Tibial nerve (tissue), 4 donors: ENCODE results near the gene FTSJ3. TPM values are rescaled to one million over a fixed set of nuclear protein-coding genes. Genes with fewer than 3 reads are reported as not detected.

Experiments used
- DNase-seq, 2 donors: peaks; one replicate each; pipeline ENCODE4 v3.0.0-alpha.2; 2019; ENCODE audit warnings: low spot score in 2 of 2
- H3K27ac ChIP-seq, 4 donors: fragments of 200-600 bp; sonication (generic) in 3 of 4; one replicate each; pipeline ENCODE4 v1.5.1; 2017 to 2019; ENCODE audit warnings: mild to moderate bottlenecking in 1 of 4
- H3K27me3 ChIP-seq, 2 donors: fragments of 200-600 bp; sonication (generic) in 1 of 2; one replicate each; pipeline versions ENCODE4 v1.5.1 to v1.6.0; 2017 to 2019
- H3K36me3 ChIP-seq, 3 donors: fragments of 200-600 bp; sonication (generic); one replicate each; pipeline ENCODE4 v1.5.1; 2018 to 2019
- H3K4me1 ChIP-seq, 4 donors: fragments of 200-600 bp; sonication (generic) in 3 of 4; one replicate each; pipeline ENCODE4 v1.5.1; 2017 to 2019
- H3K4me3 ChIP-seq, 4 donors: fragments of 200-600 bp; sonication (generic) in 3 of 4; one replicate each; pipeline ENCODE4 v1.5.1; 2017 to 2019; ENCODE audit warnings: mild to moderate bottlenecking in 1 of 4, moderate library complexity in 1 of 4
- H3K9me3 ChIP-seq, 4 donors: fragments of 200-600 bp; sonication (generic) in 3 of 4; one replicate each; pipeline ENCODE4 v1.5.1; 2017 to 2019
- EP300 ChIP-seq, 2 donors: sonication (generic); formaldehyde crosslinking; IDR thresholded peaks; one replicate each; pipeline ENCODE4 v1.6.1; 2017; ENCODE audit warnings: antibody characterized with exemption in 2 of 2, mild to moderate bottlenecking in 1 of 2
- POLR2A ChIP-seq, 2 donors: fragments of 450-650 bp; IDR thresholded peaks; one replicate each; pipeline ENCODE4 v1.6.1; 2017; ENCODE audit warnings: antibody characterized with exemption in 2 of 2, mild to moderate bottlenecking in 2 of 2, moderate library complexity in 2 of 2
- WGBS, 2 donors: methylation state at CpG; one replicate each; pipeline ENCODE4 v1.1.5; 2018; 5-methylcytosine and 5-hydroxymethylcytosine counted together
- total RNA-seq, 4 donors: library from RNA; depleted of rRNA; stranded (reverse); fragments of >200 nt; gene quantifications; one replicate each; pipeline ENCODE4 v1.1.0, GENCODE V29; 2016
- TF ChIP-seq, protein P1 (sequence below), 5 experiments: fragments of 200-600 bp in 3 of 5; fragments of 450-650 bp in 2 of 5; sonication (generic) in 3 of 5; IDR thresholded peaks; one replicate each; pipeline ENCODE4 v1.5.1; 2016 to 2019; ENCODE audit warnings: antibody characterized with exemption in 5 of 5, mild to moderate bottlenecking in 3 of 5, moderate library complexity in 2 of 5

The FTSJ3 gene
- total RNA-seq, 4 donors from 2014 or later, result 32.8 to 69.3 (median 43.2) TPM

DNA sequence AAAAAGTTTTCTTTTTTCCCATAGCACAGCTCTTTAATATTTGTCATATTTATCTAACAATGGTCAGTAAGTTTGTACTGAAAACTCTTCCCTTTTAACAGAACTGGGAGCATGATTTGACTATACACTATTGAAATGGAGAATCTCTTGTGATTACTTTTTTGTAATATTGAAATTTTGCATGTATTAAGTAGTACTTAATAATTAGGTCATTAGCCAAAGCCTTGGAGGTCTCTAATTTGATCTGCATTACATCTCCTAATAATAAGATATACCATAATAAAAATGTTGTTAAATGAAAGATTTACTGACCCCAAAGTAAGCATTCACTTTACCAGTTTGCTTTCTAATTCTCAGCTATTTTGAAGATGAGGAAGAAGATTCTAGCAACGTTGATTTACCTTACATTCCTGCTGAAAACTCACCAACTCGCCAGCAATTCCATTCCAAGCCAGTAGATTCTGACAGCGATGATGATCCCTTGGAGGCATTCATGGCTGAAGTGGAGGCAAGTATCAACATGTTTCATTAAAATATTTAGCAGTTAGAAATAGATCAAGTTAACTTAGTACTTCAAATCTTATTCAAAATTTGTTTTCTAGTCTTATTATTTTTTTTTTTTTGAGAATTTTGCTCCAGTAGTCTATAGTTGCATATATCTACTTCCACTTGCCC lies 35.3 kb downstream of the FTSJ3 start:
- H3K4me3 ChIP-seq, result no peak overlapping the region
- no peak overlapping the region for H3K27ac ChIP-seq
- WGBS, 2 donors, result 86 to 87% methylated on average over 3 of the region's 3 CpGs
- H3K4me1 ChIP-seq, result peaks cover 0 to 3% (median 0%) of the 10 kb centered on the region in 4 donors
- H3K36me3 ChIP-seq, result peaks cover 3 to 99% (median 14%) of the 10 kb centered on the region in 3 donors
- TF ChIP-seq EP300 (IDR thresholded peaks at IDR 0.05), result no peak
- TF ChIP-seq, protein P1, sequence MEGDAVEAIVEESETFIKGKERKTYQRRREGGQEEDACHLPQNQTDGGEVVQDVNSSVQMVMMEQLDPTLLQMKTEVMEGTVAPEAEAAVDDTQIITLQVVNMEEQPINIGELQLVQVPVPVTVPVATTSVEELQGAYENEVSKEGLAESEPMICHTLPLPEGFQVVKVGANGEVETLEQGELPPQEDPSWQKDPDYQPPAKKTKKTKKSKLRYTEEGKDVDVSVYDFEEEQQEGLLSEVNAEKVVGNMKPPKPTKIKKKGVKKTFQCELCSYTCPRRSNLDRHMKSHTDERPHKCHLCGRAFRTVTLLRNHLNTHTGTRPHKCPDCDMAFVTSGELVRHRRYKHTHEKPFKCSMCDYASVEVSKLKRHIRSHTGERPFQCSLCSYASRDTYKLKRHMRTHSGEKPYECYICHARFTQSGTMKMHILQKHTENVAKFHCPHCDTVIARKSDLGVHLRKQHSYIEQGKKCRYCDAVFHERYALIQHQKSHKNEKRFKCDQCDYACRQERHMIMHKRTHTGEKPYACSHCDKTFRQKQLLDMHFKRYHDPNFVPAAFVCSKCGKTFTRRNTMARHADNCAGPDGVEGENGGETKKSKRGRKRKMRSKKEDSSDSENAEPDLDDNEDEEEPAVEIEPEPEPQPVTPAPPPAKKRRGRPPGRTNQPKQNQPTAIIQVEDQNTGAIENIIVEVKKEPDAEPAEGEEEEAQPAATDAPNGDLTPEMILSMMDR (IDR thresholded peaks at IDR 0.05), result no peak
- DNase-seq, result no peak
- H3K27me3 ChIP-seq, result no peaks in the 10 kb centered on the region
- H3K9me3 ChIP-seq, result no peaks in the 10 kb centered on the region

- TF ChIP-seq, protein P1 (IDR thresholded peaks at IDR 0.05), result no peak
- TF ChIP-seq EP300 (IDR thresholded peaks at IDR 0.05) (no peak), POLR2A (IDR thresholded peaks at IDR 0.05) (no peak)
- Histone ChIP-seq H3K9me3 (no peaks in the 10 kb centered on the region), H3K27me3 (no peaks in the 10 kb centered on the region), H3K4me1 (peaks cover 0 to 11% (median 0%) of the 10 kb centered on the region in 4 donors), H3K36me3 (peaks cover 6 to 85% (median 14%) of the 10 kb centered on the region in 3 donors), H3K4me3 (no peak overlapping the region), H3K27ac (no peak overlapping the region)
- DNase-seq, result no peak
- WGBS, 2 donors, result 88 to 91% methylated on average over 6 of the region's 6 CpGs
Observed at GRCh38 chr17:63790057-63790456, 37.4 kb downstream of the FTSJ3 start.

DNA sequence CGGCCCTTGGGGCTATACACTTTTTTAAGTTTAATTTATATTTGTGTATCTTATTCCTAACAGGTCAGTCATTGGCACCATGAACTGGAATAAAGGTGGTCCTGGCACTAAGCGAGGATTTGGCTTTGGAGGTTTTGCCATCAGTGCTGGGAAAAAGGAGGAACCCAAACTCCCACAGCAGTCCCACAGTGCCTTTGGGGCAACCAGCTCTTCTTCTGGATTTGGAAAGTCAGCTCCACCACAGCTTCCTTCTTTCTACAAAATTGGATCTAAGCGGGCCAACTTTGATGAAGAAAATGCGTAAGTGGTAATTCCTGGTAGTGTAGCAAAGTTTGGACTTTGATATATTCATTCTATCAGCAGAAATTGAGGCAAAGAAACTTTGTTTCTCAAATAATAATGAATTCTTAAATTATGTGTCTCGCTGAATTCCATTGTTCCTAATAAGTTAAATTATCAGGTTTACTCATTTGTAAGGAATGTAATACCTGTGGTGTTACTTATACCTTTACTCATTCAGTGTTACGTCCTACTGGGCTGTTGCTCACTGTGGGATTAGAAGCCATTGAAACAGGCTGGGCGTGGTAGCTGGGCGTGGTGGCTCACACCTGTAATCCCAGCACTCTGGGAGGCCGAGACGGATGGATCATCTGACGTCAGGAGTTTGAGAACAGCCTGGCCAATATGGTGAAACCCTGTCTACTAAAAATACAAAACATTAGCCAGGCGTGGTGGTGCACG lies 40.3 kb downstream of the FTSJ3 start:
- H3K9me3 ChIP-seq, result no peaks in the 10 kb centered on the region
- no peak overlapping the region for H3K4me3 ChIP-seq
- H3K4me1 ChIP-seq, result peaks cover 0 to 36% (median 1%) of the 10 kb centered on the region in 4 donors
- peaks cover 6 to 68% (median 9%) of the 10 kb centered on the region in 3 donors for H3K36me3 ChIP-seq
- 95% methylated on average over 13 of the region's 13 CpGs for WGBS, 2 donors
- no peak for TF ChIP-seq EP300 (IDR thresholded peaks at IDR 0.05)
- no peak for TF ChIP-seq POLR2A (IDR thresholded peaks at IDR 0.05)
- TF ChIP-seq, protein P1 (IDR thresholded peaks at IDR 0.05), result no peak
- no peak for DNase-seq
- no peak overlapping the region for H3K27ac ChIP-seq
- H3K27me3 ChIP-seq, result no peaks in the 10 kb centered on the region

DNA sequence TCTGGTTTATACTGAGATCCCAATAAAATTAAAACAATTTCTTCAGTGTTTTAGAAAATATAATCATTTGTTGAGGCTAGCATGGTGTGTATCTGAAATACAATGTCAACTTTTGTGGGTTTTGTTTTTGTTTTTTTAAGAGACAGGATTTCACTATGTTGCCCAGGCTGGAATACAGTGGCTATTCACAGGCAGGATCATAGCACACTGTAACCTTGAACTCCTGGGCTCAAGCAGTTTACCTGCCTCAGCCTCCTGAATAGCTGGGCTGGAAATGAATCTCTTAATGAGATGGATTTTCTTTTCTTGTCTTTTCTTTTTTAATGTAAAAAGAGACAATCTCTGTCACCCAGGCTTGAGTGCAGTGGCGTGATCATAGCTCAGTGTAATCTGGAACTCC lies 41.3 kb downstream of the FTSJ3 start:
- Histone ChIP-seq H3K9me3 (no peaks in the 10 kb centered on the region), H3K36me3 (peaks cover 6 to 67% (median 9%) of the 10 kb centered on the region in 3 donors), H3K4me3 (no peak overlapping the region), H3K4me1 (peaks cover 0 to 43% (median 2%) of the 10 kb centered on the region in 4 donors), H3K27ac (no peak overlapping the region), H3K27me3 (no peaks in the 10 kb centered on the region)
- WGBS, 2 donors, result 100% methylated on average over 1 of the region's 1 CpG
- no peak for DNase-seq
- TF ChIP-seq POLR2A (IDR thresholded peaks at IDR 0.05), result no peak
- TF ChIP-seq, protein P1 (IDR thresholded peaks at IDR 0.05), result no peak
- no peak for TF ChIP-seq EP300 (IDR thresholded peaks at IDR 0.05)

DNA sequence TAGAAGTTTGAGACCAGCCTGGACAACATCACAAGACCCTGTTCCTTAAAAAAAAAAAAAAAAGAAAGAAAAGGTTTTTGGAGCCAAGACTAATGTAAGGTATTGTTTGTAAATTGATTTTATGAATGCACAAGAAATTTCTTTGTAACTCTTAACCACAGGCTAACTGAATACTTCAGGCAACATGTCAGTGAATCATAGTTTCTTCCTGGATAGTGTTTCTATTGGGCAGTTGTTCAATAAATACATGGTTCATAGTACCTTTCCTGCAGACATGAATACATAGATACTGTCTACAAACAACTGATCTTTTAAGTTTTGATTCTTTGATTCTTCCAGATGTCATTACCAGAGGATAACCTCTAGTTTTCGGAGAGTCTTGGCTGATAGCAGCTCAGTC lies 41.9 kb downstream of the FTSJ3 start:
- Histone ChIP-seq H3K4me1 (peaks cover 0 to 49% (median 2%) of the 10 kb centered on the region in 4 donors), H3K4me3 (no peak overlapping the region), H3K27ac (no peak overlapping the region), H3K9me3 (no peaks in the 10 kb centered on the region), H3K27me3 (no peaks in the 10 kb centered on the region), H3K36me3 (peaks cover 6 to 67% (median 9%) of the 10 kb centered on the region in 3 donors)
- 58 to 76% methylated on average over 1 of the region's 1 CpG for WGBS, 2 donors
- no peak for DNase-seq
- TF ChIP-seq POLR2A (IDR thresholded peaks at IDR 0.05), result no peak
- TF ChIP-seq EP300 (IDR thresholded peaks at IDR 0.05), result no peak
- TF ChIP-seq, protein P1 (IDR thresholded peaks at IDR 0.05), result no peak
